SJCRH30 (cell line): ENCODE results near the gene RPP21. TPM values are rescaled to one million over a fixed set of nuclear protein-coding genes. Genes with fewer than 3 reads are reported as not detected.

ENCODE experiments used
- DNase-seq, 2 experiments: peaks; one replicate each; pipeline ENCODE4 v3.0.0-alpha.2; 2015 to 2020
- H3K27ac ChIP-seq: fragments of 250-450 bp; sonication (Bioruptor Pico); 2 replicates; pipeline ENCODE4 v1.5.1; 2020; ENCODE audit warnings: mild to moderate bottlenecking, moderate library complexity
- H3K27me3 ChIP-seq: fragments of 250-450 bp; sonication (Bioruptor Pico); 2 replicates; pipeline ENCODE4 v1.5.1; 2020; ENCODE audit warnings: mild to moderate bottlenecking, moderate library complexity
- H3K36me3 ChIP-seq: fragments of 250-450 bp; sonication (Bioruptor Pico); 2 replicates; pipeline ENCODE4 v1.5.1; 2020; ENCODE audit warnings: mild to moderate bottlenecking, moderate library complexity
- H3K4me1 ChIP-seq: fragments of 250-450 bp; sonication (Bioruptor Pico); 2 replicates; pipeline ENCODE4 v1.5.1; 2020; ENCODE audit warnings: mild to moderate bottlenecking, moderate library complexity
- H3K4me3 ChIP-seq: fragments of 250-450 bp; sonication (Bioruptor Pico); 2 replicates; pipeline ENCODE4 v1.5.1; 2020; ENCODE audit warnings: mild to moderate bottlenecking, moderate library complexity
- H3K9me3 ChIP-seq: fragments of 250-450 bp; sonication (Bioruptor Pico); replicated peaks from 2 replicates; pipeline ENCODE4 v1.5.1; 2020; ENCODE audit warnings: mild to moderate bottlenecking, moderate library complexity
- total RNA-seq: library from RNA; depleted of rRNA; stranded (reverse); fragments of >200 nt; shearing (Covaris generic); gene quantifications from 2 replicates; pipeline ENCODE4 v1.2.3, GENCODE V29; 2014; rRNA removed

The RPP21 gene
- total RNA-seq, 1 experiment from 2014 or later: 38.0 TPM

- no peaks in the 10 kb centered on the region for H3K9me3 ChIP-seq
- no peak overlapping the region for H3K4me3 ChIP-seq
- no peak for DNase-seq
- H3K36me3 ChIP-seq: no peaks in the 10 kb centered on the region
- no peaks in the 10 kb centered on the region for H3K27me3 ChIP-seq
- H3K4me1 ChIP-seq: no peaks in the 10 kb centered on the region
- H3K27ac ChIP-seq: no peak overlapping the region
Measured at GRCh38 chr6:30380464-30380863, 35.5 kb downstream of the RPP21 start.

- Histone ChIP-seq H3K27ac (no peak overlapping the region), H3K27me3 (no peaks in the 10 kb centered on the region), H3K4me1 (no peaks in the 10 kb centered on the region), H3K4me3 (no peak overlapping the region), H3K9me3 (no peaks in the 10 kb centered on the region), H3K36me3 (no peaks in the 10 kb centered on the region)
- DNase-seq: no peak
Measured at GRCh38 chr6:30386166-30386565, 41.2 kb downstream of the RPP21 start.

- DNase-seq: no peak
- H3K4me3 ChIP-seq: no peak overlapping the region
- no peaks in the 10 kb centered on the region for H3K36me3 ChIP-seq
- no peaks in the 10 kb centered on the region for H3K27me3 ChIP-seq
- no peak overlapping the region for H3K27ac ChIP-seq
- no peaks in the 10 kb centered on the region for H3K4me1 ChIP-seq
- no peaks in the 10 kb centered on the region for H3K9me3 ChIP-seq
Measured at GRCh38 chr6:30391240-30391639, 46.3 kb downstream of the RPP21 start.

- Histone ChIP-seq H3K9me3 (no peaks in the 10 kb centered on the region), H3K4me3 (no peak overlapping the region), H3K27ac (no peak overlapping the region), H3K36me3 (no peaks in the 10 kb centered on the region), H3K27me3 (no peaks in the 10 kb centered on the region), H3K4me1 (no peaks in the 10 kb centered on the region)
- DNase-seq: no peak
Measured at GRCh38 chr6:30394139-30394538, 49.2 kb downstream of the RPP21 start.

Other genes with a start within 250 kb of the RPP21 start
- gene TRIM31, start 232.1 kb upstream of the RPP21 start, total RNA-seq: 0.10 TPM in 1 of 2 replicates, not detected in the other
- gene TRIM40, start 209.0 kb upstream of the RPP21 start, total RNA-seq: not detected in 2 replicates
- not detected in 2 replicates for gene TRIM10, start 183.9 kb upstream of the RPP21 start, total RNA-seq
- gene TRIM15, start 181.6 kb upstream of the RPP21 start, total RNA-seq: 0.08 and 0.28 TPM in 2 replicates
- 30.5 and 36.3 TPM in 2 replicates for gene TRIM26, start 131.8 kb upstream of the RPP21 start, total RNA-seq
- 5.9 and 8.7 TPM in 2 replicates for gene TRIM39, start 18.2 kb upstream of the RPP21 start, total RNA-seq
- gene HLA-E, start 144.4 kb downstream of the RPP21 start, total RNA-seq: 24.6 and 26.0 TPM in 2 replicates
- gene GNL1, start 211.3 kb downstream of the RPP21 start, total RNA-seq: 35.7 and 42.4 TPM in 2 replicates
- gene PRR3, start 212.1 kb downstream of the RPP21 start, total RNA-seq: 30.1 and 30.8 TPM in 2 replicates
- 68.0 and 74.7 TPM in 2 replicates for gene ABCF1, start 226.3 kb downstream of the RPP21 start, total RNA-seq